Fibroblast of skin of right biceps (primary cell): ENCODE results near the gene PLTP.
"Not testable (repeated sequence)": the region's sequence is repeated elsewhere in the genome, so short reads cannot be mapped to it uniquely, and the experiment has no call there.

Experiments used
- DNase-seq: peaks from one replicate; pipeline ENCODE4 v3.0.0-alpha.2; 2013

The PLTP gene

GRCh38 chr20:45944151-45944964, 32.4 kb upstream of the PLTP start:
- DNase-seq, result no peak

DNA sequence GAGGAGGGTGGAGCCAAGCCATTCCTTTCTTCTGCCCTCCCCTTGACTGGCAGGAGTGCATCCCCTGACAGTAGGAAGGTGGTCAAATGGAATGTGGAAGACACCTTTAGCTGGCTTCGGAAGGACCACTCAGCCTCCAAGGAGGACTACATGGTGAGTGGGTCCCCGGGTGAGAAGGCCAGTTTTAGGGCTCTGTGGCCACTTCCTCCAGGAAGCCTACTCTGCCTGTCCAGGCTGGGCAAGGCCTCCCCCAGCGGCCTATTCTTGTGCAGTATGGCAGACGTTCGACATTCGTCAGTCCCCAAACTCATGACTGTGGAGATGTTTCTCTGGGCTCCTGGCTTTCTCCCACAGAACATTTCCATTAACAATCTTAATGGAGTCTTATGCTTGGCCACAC, 31.7 kb upstream of the PLTP start:
- DNase-seq, result no peak

GRCh38 chr20:45940469-45940868, 28.5 kb upstream of the PLTP start:
- DNase-seq, result no peak

- no peak for DNase-seq
Measured at GRCh38 chr20:45940053-45940452, 28.1 kb upstream of the PLTP start.

DNA sequence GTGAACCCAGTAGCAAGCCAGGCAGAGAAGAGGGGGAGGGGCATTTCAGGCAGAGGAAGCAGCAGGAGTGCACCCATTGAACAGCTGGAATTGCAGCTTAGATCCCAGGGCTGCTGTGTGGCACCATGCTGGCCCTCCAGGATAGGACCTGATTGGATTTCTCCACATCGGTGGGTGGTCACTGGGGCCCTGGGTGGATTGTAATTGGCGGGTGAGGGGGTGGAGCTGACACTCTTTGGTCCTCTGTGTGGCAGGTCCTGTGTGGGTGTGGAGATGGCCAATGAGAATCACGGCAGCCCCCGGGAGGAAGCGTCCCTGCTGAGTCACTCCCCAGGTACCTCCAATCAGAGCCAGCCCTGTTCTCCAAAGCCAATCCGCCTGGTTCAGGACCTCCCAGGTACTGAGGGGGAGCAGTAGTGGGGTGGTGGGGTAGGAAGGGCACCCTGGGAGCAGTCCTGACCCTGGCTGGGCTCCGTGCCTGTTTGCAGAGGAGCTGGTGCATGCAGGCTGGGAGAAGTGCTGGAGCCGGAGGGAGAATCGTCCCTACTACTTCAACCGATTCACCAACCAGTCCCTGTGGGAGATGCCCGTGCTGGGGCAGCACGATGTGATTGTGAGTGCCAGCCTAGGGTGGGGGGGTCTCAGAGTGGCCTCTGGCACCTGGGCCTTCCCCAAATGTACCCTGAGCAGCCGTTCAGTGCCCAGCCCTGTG, 26.9 kb upstream of the PLTP start:
- DNase-seq, result no peak

- DNase-seq, result peak; percentile 24
Measured at GRCh38 chr20:45937765-45938164, 25.8 kb upstream of the PLTP start.

DNA sequence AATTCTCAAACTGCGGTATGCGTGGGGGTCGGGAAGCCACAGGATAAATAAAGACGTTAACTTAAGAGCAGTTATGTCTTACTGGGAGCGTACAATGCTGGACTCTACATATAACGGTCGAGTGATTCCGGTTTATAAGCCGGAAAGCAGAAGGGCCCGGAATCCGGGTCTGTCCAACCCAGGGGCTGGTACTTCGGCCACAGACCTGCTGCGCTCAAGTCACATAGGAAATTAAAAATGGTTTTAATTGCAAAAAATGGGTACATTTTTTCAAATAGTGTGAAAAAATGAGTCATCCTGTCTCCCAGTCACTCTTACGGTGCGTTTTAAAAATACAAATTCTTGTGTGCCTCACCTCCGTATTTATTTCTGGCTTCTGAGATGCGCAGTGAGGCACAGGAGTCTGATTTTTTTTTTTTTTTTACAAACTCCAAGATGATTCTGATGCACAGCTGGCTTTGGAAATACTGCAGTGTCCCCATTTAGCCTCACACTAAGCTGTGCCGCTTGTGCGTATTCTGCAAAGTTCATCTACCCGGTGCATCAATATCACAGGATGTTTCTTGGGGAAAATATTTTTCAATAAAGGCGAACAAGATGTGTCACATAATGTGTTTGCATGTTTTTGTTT, 23.6 kb upstream of the PLTP start:
- peak; percentile 30 for DNase-seq

DNA sequence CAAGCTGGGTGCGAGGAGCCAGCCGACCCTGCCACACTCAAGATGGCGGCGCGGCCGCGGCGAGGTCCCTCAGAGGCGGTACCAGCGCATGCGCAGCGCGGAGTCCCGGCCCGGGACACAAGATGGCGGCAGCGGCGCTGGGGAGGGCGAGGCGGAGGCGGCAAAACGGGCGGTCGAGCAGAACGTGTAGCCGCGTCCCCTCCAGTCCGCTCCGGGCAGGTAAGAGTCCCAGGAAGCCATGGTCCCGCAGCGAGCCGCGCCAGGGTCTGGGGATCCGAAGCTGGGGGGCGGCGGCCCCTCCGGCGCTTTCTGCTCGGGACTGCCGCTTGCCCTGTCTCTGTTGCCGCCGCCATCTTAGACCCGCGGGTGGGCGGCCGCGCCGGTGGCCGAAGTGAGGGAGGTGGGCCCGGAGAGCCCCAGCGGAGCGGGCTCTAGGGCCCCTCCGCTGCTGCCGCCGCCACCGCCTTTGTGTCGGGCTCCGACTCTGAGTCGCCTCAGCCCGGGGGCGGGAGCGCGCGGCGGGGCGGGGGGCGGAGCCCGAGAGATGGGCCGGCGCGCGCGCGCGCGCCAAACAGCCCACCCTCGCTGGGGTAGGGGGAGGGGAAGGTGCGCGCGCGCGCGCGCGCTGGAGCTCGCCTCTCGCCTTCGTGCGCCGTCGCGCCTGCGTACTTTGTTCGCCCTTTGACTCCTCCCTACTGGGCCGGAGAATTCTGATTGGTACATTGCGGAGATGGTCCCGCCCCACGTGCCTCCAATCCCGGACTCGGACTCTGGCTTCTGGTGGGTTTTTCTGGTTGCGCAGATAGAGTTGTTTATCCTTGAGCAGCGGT, 22.8 kb upstream of the PLTP start, which contains the start of gene PCIF1:
PCIF1 (plus strand) TSS at position 98 of the 830 bp plus-strand sequence. CDS start 4,317 bp downstream, outside the sequence.
- DNase-seq, result peak; percentile 97

DNA sequence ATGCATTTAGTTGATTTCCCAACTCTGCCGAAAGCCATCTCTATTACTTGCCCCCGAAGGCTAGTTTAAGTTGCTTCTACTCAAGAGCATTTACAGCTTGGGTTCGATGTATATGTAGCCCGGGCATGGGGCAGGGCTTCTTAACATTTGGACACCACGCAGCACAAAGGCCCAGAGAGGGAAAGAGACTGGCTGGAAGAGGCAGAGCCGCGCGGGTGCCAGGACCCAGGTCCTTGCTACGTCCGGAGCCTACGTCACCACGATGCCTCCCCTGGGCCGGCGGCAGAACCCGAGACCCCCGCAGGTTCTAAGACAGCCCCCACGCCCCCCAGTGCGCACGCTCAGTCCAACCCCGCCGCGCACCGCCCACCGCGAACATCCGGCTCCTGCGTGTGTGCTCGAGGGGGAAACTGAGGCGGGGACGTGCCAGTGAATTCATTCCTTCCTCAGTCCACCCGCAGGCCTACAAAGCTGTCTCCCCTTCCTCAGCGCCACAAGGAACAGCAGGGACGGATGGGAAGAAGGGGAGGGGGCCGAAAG, 22.2 kb upstream of the PLTP start:
- DNase-seq, result peak; percentile 41

DNA sequence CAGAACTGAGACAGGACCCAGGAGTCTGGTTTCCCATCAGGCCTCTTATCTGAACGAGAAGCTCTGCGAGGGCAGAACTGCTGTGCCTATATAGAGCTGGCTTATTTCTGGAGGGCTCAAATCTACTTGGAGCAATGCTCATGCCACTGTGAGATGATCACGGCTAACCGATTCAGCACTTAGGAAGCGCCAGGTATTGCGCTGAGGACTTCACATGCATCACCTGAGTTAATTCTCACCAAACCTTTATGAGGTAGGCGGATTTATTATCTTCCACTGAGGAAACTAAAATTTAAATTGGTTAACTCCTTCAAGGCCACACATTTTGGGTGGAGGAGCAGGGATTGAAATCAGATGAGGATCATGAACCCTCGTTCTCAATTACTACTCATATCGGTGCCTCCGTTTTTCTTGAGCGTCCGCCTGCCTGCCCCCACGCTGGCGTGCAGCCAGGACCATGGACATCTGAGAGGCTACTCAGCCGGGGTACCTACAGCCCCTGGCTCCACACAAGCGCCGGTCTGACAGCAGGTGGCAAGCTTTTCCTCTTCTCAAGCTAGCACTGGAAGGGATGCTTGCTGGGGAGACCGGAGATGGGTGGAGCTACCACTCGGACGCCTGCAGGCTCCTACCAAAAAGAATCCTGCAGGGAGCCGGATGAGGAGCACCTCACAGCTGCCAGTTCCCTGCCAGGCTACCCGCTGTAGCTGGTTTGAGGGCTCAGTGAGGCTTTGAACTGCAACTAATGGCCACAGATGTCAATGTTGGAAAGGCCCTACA, 21.5 kb upstream of the PLTP start:
- peak; percentile 76 for DNase-seq

DNA sequence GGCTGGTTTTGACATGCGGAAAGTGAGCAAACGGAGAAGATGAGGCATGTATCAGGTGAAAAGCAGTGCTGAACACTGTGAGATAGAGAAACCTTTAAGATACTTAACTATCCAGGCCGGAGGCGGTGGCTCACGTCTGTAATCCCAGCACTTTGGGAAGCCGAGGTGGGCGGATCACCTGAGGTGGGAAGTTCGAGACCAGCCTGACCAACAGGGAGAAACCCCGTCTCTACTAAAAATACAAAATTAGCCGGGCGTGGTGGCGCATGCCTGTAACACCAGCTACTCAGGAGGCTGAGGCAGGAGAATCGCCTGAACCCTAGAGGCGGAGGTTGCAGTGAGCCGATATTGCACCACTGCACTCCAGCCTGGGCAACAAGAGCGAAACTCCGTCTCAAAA, 19.7 kb upstream of the PLTP start:
- not testable (repeated sequence) for DNase-seq

- DNase-seq, result no peak
Measured at GRCh38 chr20:45927071-45927878, 15.3 kb upstream of the PLTP start.

- DNase-seq, result no peak
Measured at GRCh38 chr20:45926731-45927070, 14.7 kb upstream of the PLTP start.

GRCh38 chr20:45925821-45926506, 14.0 kb upstream of the PLTP start:
- no peak for DNase-seq

- peak; percentile 23 for DNase-seq
Measured at GRCh38 chr20:45924391-45925261, 12.7 kb upstream of the PLTP start.

DNA sequence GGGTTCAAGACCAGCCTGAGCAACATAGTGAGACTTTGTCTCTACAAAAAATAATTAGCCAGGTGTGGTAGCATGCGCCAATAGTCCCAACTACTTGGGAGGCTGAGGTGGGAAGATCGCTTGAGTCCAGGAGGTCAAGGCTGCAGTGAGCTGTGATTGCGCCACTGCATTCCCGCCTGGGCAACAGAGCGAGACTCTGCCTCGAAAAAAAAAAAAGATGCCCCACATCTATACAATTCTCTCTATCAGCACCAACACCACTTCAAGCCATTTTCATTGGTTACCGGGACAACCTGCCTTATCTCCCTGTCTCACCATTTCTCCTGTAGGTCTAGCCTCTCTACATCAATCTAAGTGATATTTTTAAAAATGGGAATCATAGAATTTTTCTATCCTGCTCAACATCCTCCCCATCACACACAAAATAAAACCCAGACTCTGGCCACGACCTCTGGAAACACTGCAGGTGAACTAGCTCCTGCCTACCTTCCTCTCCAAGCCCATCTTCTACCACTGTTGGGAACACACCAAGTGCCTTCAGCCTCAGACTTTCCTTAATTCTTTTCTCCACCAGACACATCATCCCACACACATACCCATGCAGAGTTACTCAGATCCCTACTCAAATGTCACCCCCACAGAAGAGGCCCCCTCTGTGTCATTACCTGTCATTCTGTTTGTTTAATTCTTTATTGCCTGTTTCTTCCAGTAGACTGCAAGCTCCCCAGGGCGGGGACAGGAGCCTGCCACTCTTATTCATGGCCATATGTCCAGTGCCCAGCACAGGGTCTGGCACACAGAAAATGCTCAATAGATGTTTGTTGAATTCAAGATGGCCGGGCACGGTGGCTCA, 9.6 kb upstream of the PLTP start:
- no peak for DNase-seq

GRCh38 chr20:45920462-45921336, 8.7 kb upstream of the PLTP start:
- no peak for DNase-seq
